K562 (cell line): ENCODE results near the gene TPGS1. TPM values are rescaled to one million over a fixed set of nuclear protein-coding genes. Genes with fewer than 3 reads are reported as not detected.
A peak's percentile ranks its signal among the peaks of the same experiment; 100 is the strongest.

Source experiments
- ATAC-seq: fragments of 200-7000 bp; cut with Tn5 transposase; 3 replicates; pipeline ENCODE4 v1.9.1; 2020; ENCODE audit warnings: moderate library complexity
- BruUV-seq: library from RNA; stranded (reverse); fragments of 400-500 nt; replicated peaks from 2 replicates; lab custom pipeline; 2021; lab: Mats Ljungman, UMichigan
- CTCF ChIA-PET: fragments of 300-600 bp; formaldehyde crosslinking; extraction: SDS; loops from one replicate; lab custom pipeline; 2021; ENCODE audit warnings: low intra/inter-chr PET ratio; lab: Yijun Ruan, JAX
- POLR2A ChIA-PET: fragments of 300-600, 350-650 bp; sonication (Branson Sonifier 250); formaldehyde crosslinking; extraction: SDS; loops from one replicate; lab custom pipeline; 2021; ENCODE audit warnings: antibody characterized with exemption, inconsistent platforms; lab: Yijun Ruan, JAX
- DNase-seq, 4 experiments: peaks; one replicate each; pipeline versions ENCODE4 v3.0.0 to v3.0.0-alpha.2; 2011 to 2018; ENCODE audit warnings: low spot score in 3 of 4, mixed read lengths in 3 of 4; ENCODE audit errors: extremely low read depth in 1 of 4
- FAIRE-seq: peaks from 2 replicates; lab custom pipeline; 2011; peaks lifted over from hg19 to GRCh38; lab: Jason Lieb, UNC
- H2AFZ ChIP-seq: 2 replicates; pipeline ENCODE4 v1.6.0; 2011; ENCODE audit warnings: low read depth, low read length, control low read depth, inconsistent platforms
- H3K27ac ChIP-seq: fragments of 200-600 bp; 3 replicates; pipeline ENCODE4 v1.8.0; 2011; ENCODE audit warnings: low read depth, mild to moderate bottlenecking, control low read depth, inconsistent platforms, low read length, moderate library complexity, mixed read lengths; ENCODE audit errors: extremely low read depth
- H3K27me3 ChIP-seq, 2 experiments: fragments of 300-600 bp in 1 of 2; 2 replicates in 1 of 2; 3 replicates in 1 of 2; pipeline versions ENCODE4 v1.6.0 to v1.8.0; 2011; ENCODE audit warnings: inconsistent platforms in 2 of 2, low read length in 2 of 2, mild to moderate bottlenecking in 1 of 2, mixed read lengths in 1 of 2, moderate library complexity in 1 of 2; ENCODE audit not compliant: control insufficient read depth in 2 of 2, insufficient read depth in 2 of 2
- H3K36me3 ChIP-seq: fragments of 300-600 bp; 3 replicates; pipeline ENCODE4 v1.8.0; 2011; ENCODE audit warnings: mild to moderate bottlenecking, low read length, inconsistent platforms; ENCODE audit not compliant: control insufficient read depth, insufficient read depth
- H3K4me1 ChIP-seq, 2 experiments: fragments of 200-600 bp in 1 of 2; replicated peaks in 1 of 2; 2 replicates in 1 of 2; 3 replicates in 1 of 2; pipeline versions ENCODE4 v1.5.1 to v1.8.0; 2011; ENCODE audit warnings: inconsistent platforms in 2 of 2, low read length in 2 of 2, mild to moderate bottlenecking in 1 of 2, mixed read lengths in 1 of 2, moderate library complexity in 1 of 2; ENCODE audit not compliant: control insufficient read depth in 2 of 2, insufficient read depth in 2 of 2
- H3K4me2 ChIP-seq: 2 replicates; pipeline ENCODE4 v1.6.1; 2011; ENCODE audit warnings: low read length, control low read depth, inconsistent platforms, mixed read lengths; ENCODE audit not compliant: insufficient read depth
- H3K4me3 ChIP-seq: fragments of 200-600 bp; sonication (generic), shearing (Covaris generic); 2 replicates; pipeline ENCODE4 v1.5.1; 2016; ENCODE audit warnings: control low read depth, inconsistent platforms
- H3K79me2 ChIP-seq: fragments of 200-600 bp; 3 replicates; pipeline ENCODE4 v1.8.0; 2011; ENCODE audit warnings: low read length, inconsistent platforms; ENCODE audit not compliant: control insufficient read depth, insufficient read depth
- H3K9ac ChIP-seq, 2 experiments: 2 replicates each; pipeline versions ENCODE4 v1.6.0 to v1.6.1; 2011; ENCODE audit warnings: low read depth in 2 of 2, low read length in 2 of 2, control low read depth in 1 of 2, inconsistent platforms in 1 of 2, mild to moderate bottlenecking in 1 of 2, mixed read lengths in 1 of 2; ENCODE audit not compliant: insufficient read depth in 1 of 2
- H3K9me1 ChIP-seq: one replicate; pipeline ENCODE4 v1.6.0; 2011; ENCODE audit warnings: inconsistent platforms, mild to moderate bottlenecking, low read length, moderate library complexity; ENCODE audit not compliant: control insufficient read depth, insufficient read depth
- H3K9me3 ChIP-seq: replicated peaks from 2 replicates; pipeline ENCODE4 v1.5.1; 2011; ENCODE audit warnings: low read depth, low read length, inconsistent platforms; ENCODE audit not compliant: control insufficient read depth, insufficient read depth
- H4K20me1 ChIP-seq: replicated peaks from 2 replicates; pipeline ENCODE4 v1.6.1; 2011; ENCODE audit warnings: low read length, inconsistent platforms, mixed read lengths; ENCODE audit not compliant: control insufficient read depth, insufficient read depth
- POLR2G ChIP-seq: fragments of 200-400 bp; formaldehyde crosslinking; IDR thresholded peaks from 2 replicates; pipeline ENCODE4 v1.6.1; 2017; ENCODE audit warnings: low read depth, mild to moderate bottlenecking, antibody characterized with exemption, low read length, moderate library complexity
- TFE3 ChIP-seq: fragments of 450-650 bp; formaldehyde crosslinking; IDR thresholded peaks from 2 replicates; pipeline ENCODE4 v1.4.0; 2020; ENCODE audit warnings: mild to moderate bottlenecking, mixed read lengths
- ZNF263 ChIP-seq: sonication (generic); formaldehyde crosslinking; IDR thresholded peaks from 2 replicates; pipeline ENCODE4 v1.8.0; 2022; ENCODE audit warnings: mild to moderate bottlenecking, missing genetic modification reagents, borderline replicate concordance
- ZNF717 ChIP-seq: fragments of 250-450 bp; sonication (Bioruptor Pico); IDR thresholded peaks from 2 replicates; pipeline ENCODE4 v1.5.0; 2021
- WGBS: fragments of 100-300 bp; shearing (Covaris generic); methylation state at CpG from one replicate; pipeline ENCODE4 v1.1.6; 2016; ENCODE audit warnings: low coverage, mixed read lengths; ENCODE audit not compliant: insufficient coverage; ENCODE audit errors: missing lambda C conversion rate; 5-methylcytosine and 5-hydroxymethylcytosine counted together
- in situ Hi-C: fragments of 300-500 bp; cut with MboI; formaldehyde crosslinking; loops from 4 replicates; pipeline ENCODE4 v1.15.0; 2018; ENCODE audit warnings: inconsistent platforms, mixed read lengths
- intact Hi-C: fragments of 100-400 bp; cut with micrococcal nuclease; formaldehyde crosslinking; loops from 2 replicates; pipeline ENCODE4 v1.14.2; 2022
- polyA plus RNA-seq, 8 experiments: library from polyadenylated mRNA; depleted of rRNA in 4 of 8; stranded (reverse) in 5 of 8; unstranded in 3 of 8; fragments of >200 nt; fragmentation: Nextera tagmentation in 2 of 8; fragmentation: Illumina TruSeq in 1 of 8; extraction: Ambion mirVana in 2 of 8; extraction: Trizol in 1 of 8; gene quantifications; 2 replicates each; pipeline versions ENCODE4 v1.2.1 to v1.2.3, GENCODE V29; 2011 to 2014; ENCODE audit warnings: inconsistent platforms in 1 of 8, missing spikeins in 1 of 8
- total RNA-seq, 7 experiments: library from RNA; depleted of rRNA in 6 of 7; stranded (reverse); fragments of >200 nt in 6 of 7; fragmentation: Illumina TruSeq in 2 of 7; extraction: Trizol in 2 of 7; gene quantifications; 2 replicates each; pipeline versions ENCODE4 v1.2.1 to v1.2.3, GENCODE V29; 2011 to 2021; ENCODE audit warnings: low replicate concordance in 1 of 7

TPGS1 gene
- total and polyA plus RNA-seq, 9 of the 15 experiments (the other 6 are each of a cell fraction or from before 2014, with no cell fraction given), result 0.30 to 31.6 (median 1.2) TPM; not detected in 2

GRCh38 chr19:517721-518597, 10.7 kb downstream of the TPGS1 start:
- Histone ChIP-seq H3K4me1 (peaks cover 10 to 64% of the 10 kb centered on the region in 2 experiments; a peak in 4 of 5 replicates), H3K9me1 (peaks cover 4% of the 10 kb centered on the region), H3K4me2 (no peak overlapping the region), H3K79me2 (peaks cover 3% of the 10 kb centered on the region; the same call in 1 of the 3 replicates), H3K9me3 (peaks cover 4% of the 10 kb centered on the region; the same call in 1 of the 2 replicates), H2AFZ (no peak overlapping the region), H3K27me3 (no peaks in the 10 kb centered on the region; a peak in 1 of 5 replicates), H4K20me1 (no peaks in the 10 kb centered on the region), H3K4me3 (no peak overlapping the region), H3K9ac (peak overlapping the region in 1 of 2 experiments; percentile 9; a peak in 2 of 4 replicates), H3K27ac (no peak overlapping the region), H3K36me3 (peaks cover 12% of the 10 kb centered on the region; the same call in 1 of the 3 replicates)
- ChIA-PET CTCF (no interaction called here), POLR2A (no interaction called here)
- DNase-seq (peak; percentile 60 to 81 (median 70)), ATAC-seq (peak; percentile 58), FAIRE-seq (no peak)
- TF ChIP-seq ZNF263 (CRISPR knock-in tag) (peak; percentile 84), TFE3 (CRISPR knock-in tag) (no peak), ZNF717 (CRISPR knock-in tag) (no peak), POLR2G (0 out of 2 replicates have a peak, but pooled peaks have one; percentile 30)
- BruUV-seq, result no TSS peak
- in situ Hi-C loops (no loop called here), intact Hi-C loops (no loop called here)
- WGBS, result no CpG with 5 or more reads among the region's 10 CpGs
